Measurements from ENCODE around the gene RWDD4. TPM values are rescaled to one million over a fixed set of nuclear protein-coding genes. Genes with fewer than 3 reads are reported as not detected.

The RWDD4 gene
- total and polyA plus RNA-seq, 5 experiments from 2014 or later, result 12.9 to 19.1 (median 18.9) TPM

Other genes with a start within 250 kb of the RWDD4 start
- gene CDKN2AIP, start 214.5 kb downstream of the RWDD4 start, total RNA-seq, result 10 to 100 TPM; 69.9 to 78.2 TPM
- 10 to 100 TPM; 28.2 to 45.4 (median 30.9) TPM for gene CDKN2AIP, start 214.5 kb downstream of the RWDD4 start, polyA plus RNA-seq
- gene ING2, start 154.1 kb downstream of the RWDD4 start, total RNA-seq, result 10 to 100 TPM; 10.9 to 11.7 TPM
- 10 to 100 TPM; 11.4 to 16.1 (median 13.2) TPM for gene ING2, start 154.1 kb downstream of the RWDD4 start, polyA plus RNA-seq
- gene TRAPPC11, start 108 bp upstream of the RWDD4 start, total RNA-seq, result 10 to 100 TPM; 40.8 to 42.8 TPM
- gene TRAPPC11, start 108 bp upstream of the RWDD4 start, polyA plus RNA-seq, result 10 to 100 TPM; 14.0 to 19.5 (median 19.1) TPM
- gene STOX2, start 246.1 kb upstream of the RWDD4 start, total RNA-seq, result not detected
- gene STOX2, start 246.1 kb upstream of the RWDD4 start, polyA plus RNA-seq, result not detected